AG04450 (cell line): Measurements from ENCODE around the gene ITPR1. TPM values are rescaled to one million over a fixed set of nuclear protein-coding genes. Genes with fewer than 3 reads are reported as not detected.

Experiments used
- CTCF ChIA-PET: fragments of 300-600, 350-600 bp; formaldehyde crosslinking; extraction: SDS; loops from one replicate; lab custom pipeline; 2022; ENCODE audit warnings: antibody characterized with exemption, inconsistent platforms; lab: Charles Lee
- POLR2A ChIA-PET: fragments of 350-600 bp; formaldehyde crosslinking; extraction: SDS; loops from one replicate; lab custom pipeline; 2021; ENCODE audit warnings: antibody characterized with exemption, inconsistent platforms; lab: Yijun Ruan, JAX
- DNase-seq: peaks from one replicate; pipeline ENCODE4 v3.0.0-alpha.2; 2011; ENCODE audit warnings: low read depth, low spot score
- H3K27ac ChIP-seq: one replicate; pipeline ENCODE4 v1.5.1; 2012; ENCODE audit warnings: low read depth, low read length, control low read depth
- H3K27me3 ChIP-seq: one replicate; pipeline ENCODE4 v1.6.0; 2012; ENCODE audit warnings: low read length; ENCODE audit not compliant: control insufficient read depth, insufficient read depth
- H3K4me3 ChIP-seq: 2 replicates; pipeline ENCODE4 v1.5.1; 2011; ENCODE audit warnings: mild to moderate bottlenecking, low read depth, low read length, control low read depth
- H3K9me3 ChIP-seq: 2 replicates; pipeline ENCODE4 v1.5.1; 2012; ENCODE audit warnings: low read length; ENCODE audit not compliant: control insufficient read depth, insufficient read depth
- polyA plus RNA-seq: library from polyadenylated mRNA; depleted of rRNA; stranded (reverse); fragments of >200 nt; gene quantifications from 2 replicates; pipeline ENCODE4 v1.2.3, GENCODE V29; 2011
- TF ChIP-seq, protein P1 (sequence below): IDR thresholded peaks from 2 replicates; pipeline ENCODE4 v1.5.1; 2011; ENCODE audit warnings: low read depth, low read length, control low read depth, inconsistent platforms

Gene ITPR1
- polyA plus RNA-seq, 1 experiment, result 7.4 TPM

GRCh38 chr3:4845882-4846281 is 352.7 kb downstream of the ITPR1 start:
- POLR2A ChIA-PET, result no interaction called here
- H3K4me3 ChIP-seq, result no peak overlapping the region
- CTCF ChIA-PET, result no interaction called here
- H3K27ac ChIP-seq, result no peak overlapping the region
- H3K27me3 ChIP-seq, result no peaks in the 10 kb centered on the region
- TF ChIP-seq, protein P1, sequence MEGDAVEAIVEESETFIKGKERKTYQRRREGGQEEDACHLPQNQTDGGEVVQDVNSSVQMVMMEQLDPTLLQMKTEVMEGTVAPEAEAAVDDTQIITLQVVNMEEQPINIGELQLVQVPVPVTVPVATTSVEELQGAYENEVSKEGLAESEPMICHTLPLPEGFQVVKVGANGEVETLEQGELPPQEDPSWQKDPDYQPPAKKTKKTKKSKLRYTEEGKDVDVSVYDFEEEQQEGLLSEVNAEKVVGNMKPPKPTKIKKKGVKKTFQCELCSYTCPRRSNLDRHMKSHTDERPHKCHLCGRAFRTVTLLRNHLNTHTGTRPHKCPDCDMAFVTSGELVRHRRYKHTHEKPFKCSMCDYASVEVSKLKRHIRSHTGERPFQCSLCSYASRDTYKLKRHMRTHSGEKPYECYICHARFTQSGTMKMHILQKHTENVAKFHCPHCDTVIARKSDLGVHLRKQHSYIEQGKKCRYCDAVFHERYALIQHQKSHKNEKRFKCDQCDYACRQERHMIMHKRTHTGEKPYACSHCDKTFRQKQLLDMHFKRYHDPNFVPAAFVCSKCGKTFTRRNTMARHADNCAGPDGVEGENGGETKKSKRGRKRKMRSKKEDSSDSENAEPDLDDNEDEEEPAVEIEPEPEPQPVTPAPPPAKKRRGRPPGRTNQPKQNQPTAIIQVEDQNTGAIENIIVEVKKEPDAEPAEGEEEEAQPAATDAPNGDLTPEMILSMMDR, result no peak
- DNase-seq, result no peak
- no peaks in the 10 kb centered on the region for H3K9me3 ChIP-seq

- CTCF ChIA-PET, result interaction anchor here (1.2 kb wide), 1 partner anchor 495 kb away, joined by 3 read pairs; no protein-coding TSS in a partner anchor
- TF ChIP-seq, protein P1, result no peak
- no peaks in the 10 kb centered on the region for H3K27me3 ChIP-seq
- H3K4me3 ChIP-seq, result no peak overlapping the region
- no peak overlapping the region for H3K27ac ChIP-seq
- no peaks in the 10 kb centered on the region for H3K9me3 ChIP-seq
- POLR2A ChIA-PET, result no interaction called here
- DNase-seq, result no peak
These were observed 353.4 kb downstream of the ITPR1 start for GRCh38 chr3:4846543-4846942.

DNA sequence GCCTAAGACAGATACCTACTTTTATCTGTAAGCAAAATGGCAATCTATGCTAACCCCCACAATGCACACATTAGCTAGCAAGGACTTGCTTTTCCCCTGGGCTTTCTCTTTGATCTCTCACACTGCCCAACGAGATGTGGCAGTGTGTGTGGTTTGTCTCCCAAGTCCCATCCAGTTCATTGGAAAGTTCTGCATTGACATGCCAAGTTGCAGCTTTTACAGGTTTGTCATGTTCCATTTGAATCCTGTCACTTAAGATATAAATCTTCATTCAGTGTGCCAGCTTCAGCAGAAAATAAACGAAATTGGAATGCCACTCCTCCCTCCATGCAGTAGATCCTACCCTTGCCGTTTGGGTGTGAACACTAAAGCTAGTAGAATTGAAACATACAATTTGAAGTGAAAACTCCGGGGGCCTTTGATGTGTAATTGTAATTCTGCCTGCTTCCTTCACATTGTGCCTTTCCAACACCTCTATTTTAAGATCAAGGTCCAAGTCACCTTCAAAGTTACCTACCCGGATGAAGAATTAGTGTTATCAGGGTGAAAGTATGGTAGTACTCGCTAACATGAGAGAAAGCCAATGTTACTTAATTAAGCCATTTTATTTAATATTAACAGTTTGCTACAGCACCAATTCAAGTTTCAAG is 355.2 kb downstream of the ITPR1 start:
- POLR2A ChIA-PET, result no interaction called here
- DNase-seq, result no peak
- H3K9me3 ChIP-seq, result no peaks in the 10 kb centered on the region
- TF ChIP-seq, protein P1, result no peak
- no peaks in the 10 kb centered on the region for H3K27me3 ChIP-seq
- CTCF ChIA-PET, result no interaction called here
- no peak overlapping the region for H3K4me3 ChIP-seq
- no peak overlapping the region for H3K27ac ChIP-seq

GRCh38 chr3:4849136-4849535 is 356.0 kb downstream of the ITPR1 start:
- no peaks in the 10 kb centered on the region for H3K9me3 ChIP-seq
- H3K27me3 ChIP-seq, result no peaks in the 10 kb centered on the region
- H3K4me3 ChIP-seq, result no peak overlapping the region
- CTCF ChIA-PET, result no interaction called here
- POLR2A ChIA-PET, result no interaction called here
- no peak overlapping the region for H3K27ac ChIP-seq
- TF ChIP-seq, protein P1, result no peak
- DNase-seq, result no peak

GRCh38 chr3:4849739-4850138 is 356.6 kb downstream of the ITPR1 start:
- ChIA-PET POLR2A (no interaction called here), CTCF (no interaction called here)
- TF ChIP-seq, protein P1, result no peak
- DNase-seq, result no peak
- Histone ChIP-seq H3K4me3 (no peak overlapping the region), H3K9me3 (no peaks in the 10 kb centered on the region), H3K27ac (no peak overlapping the region), H3K27me3 (no peaks in the 10 kb centered on the region)
